GM21529 (cell line): ENCODE results near the gene TAF8.
A peak's percentile ranks its signal among the peaks of the same experiment; 100 is the strongest.

Experiments
- ATAC-seq: cut with Tn5 transposase; IDR thresholded peaks from one replicate; pipeline ENCODE4 v1.9.1; 2021; ENCODE audit not compliant: unreplicated experiment

TAF8 gene

DNA sequence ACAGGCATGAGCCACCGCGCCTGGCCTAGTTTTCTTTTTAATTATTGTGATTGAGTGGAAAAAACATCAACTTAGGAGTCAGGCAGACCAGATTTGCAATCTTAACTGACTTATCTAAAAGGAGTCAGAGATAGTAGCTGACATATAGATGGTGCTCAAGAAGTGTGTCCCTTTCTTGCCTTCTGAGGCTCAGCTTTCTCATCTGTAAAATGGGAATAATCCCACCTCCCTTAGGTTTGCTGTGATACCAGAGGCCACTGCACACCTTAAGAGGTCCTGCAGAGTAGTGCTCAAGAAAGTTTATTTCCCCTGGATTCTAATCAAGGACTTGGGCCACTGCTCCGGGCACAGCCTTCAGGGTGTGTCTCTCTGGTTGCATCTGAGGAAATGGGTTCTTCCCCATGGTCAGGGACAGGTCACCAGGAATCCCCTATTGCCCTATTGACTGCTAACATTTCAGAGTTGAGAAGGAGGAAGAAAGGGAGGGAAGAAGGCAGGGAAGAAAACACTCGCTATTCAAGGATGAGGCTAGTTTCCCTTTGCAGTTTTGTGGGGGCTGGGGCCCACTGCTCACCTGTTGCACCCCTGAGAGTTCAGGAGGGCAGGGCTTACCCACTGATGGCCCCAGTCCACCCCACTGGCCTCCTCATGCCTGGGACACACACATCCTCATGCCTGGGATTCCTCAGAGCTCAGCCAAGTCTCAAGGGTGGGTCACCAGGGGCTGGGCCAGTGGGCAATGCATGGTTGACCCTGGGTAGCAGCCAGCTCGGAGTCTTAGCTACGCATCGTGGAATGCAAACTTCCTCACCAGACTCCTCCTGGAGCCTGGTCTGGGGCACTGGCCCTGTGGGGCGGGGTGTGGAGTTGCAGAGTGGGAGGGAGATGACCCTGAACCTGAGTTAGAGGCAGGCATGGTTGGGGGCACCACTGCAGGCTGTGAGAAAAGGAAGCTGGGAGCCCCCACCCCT, 70.9 kb downstream of the TAF8 start:
- no peak for ATAC-seq

DNA sequence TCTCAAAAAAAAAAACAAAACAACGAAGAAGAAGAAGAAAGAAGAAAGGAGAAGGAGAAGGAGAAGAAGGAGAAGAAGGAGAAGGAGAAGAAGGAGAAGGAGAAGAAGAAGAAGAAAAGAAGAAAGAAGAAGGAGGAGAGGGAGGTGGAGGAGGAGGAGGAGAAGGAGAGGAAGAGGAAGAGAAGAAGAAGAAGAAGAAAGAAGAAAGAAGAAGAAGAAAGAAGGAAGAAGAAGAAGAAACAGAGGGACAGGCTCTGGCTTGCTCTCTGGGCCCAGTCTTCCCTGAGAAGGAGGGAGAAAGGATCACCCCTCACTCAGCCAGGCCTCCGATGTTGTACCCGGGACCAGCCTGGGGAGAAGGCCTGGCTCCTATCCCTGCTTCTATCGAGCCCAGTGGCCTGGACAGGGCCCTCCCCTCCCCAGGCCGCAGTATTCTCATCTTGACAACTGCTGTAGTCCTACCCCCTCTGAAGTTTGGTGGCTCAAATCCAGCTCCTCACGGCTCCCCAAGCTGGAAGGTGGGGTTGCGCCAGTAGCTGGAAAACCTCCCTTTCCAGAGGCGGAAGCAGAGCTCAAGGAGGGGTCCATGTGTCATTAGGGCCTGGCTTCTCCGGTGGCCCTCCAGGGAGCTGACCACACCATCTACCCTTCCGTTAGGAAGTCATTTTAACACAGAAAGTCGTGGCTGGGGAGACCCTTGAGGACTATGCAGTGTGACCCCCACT, 73.2 kb downstream of the TAF8 start:
- ATAC-seq: no peak

DNA sequence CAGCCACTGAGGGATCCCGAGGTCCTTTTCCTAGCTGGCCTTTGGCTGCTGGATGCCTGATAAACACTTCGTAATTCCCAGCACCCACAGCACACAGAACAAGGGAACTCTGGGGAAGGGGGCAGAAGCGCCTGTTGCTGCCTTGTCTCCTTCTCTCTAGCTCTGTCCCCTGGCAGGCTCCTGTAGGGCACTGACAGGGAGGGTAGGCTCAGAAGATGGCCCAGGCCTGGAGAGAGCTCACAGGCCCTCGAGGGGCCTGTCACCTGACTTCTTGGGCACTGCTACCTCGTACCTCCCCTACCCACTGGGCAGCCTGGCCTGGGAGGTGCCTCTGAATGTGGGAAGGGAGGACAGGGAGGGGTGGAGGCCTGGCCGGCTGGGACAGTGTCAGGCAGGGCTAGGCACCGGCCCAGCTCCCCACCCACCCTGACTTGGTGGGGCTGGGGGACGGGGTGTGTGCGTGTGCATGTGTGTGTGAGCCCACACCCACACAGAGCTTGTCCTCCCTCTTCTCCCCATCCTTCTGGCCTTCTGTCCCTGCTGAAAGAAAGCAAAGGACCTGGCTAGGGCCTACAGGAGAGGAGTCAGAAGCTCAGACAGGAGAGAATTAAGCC, 74.0 kb downstream of the TAF8 start:
- ATAC-seq: no peak

DNA sequence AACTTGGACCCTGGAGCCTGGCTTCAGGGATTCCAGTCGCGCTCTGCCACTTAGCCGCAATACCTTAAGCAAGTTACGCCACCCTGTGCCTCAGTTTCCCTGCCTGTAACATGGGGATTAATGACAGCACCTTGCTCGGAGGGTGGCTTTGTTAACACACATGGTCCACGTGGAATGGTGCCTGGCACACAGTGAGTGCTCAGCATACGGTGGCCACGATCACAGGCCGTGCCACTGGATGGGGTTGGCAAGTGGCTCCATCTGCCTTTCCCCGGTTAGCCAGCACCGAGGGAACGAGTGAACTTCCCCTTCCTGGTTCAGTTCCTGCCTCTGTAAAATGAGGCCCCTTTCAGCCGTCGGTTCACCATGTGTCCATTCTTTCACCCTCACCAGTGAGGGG, 74.9 kb downstream of the TAF8 start:
- ATAC-seq: no peak

DNA sequence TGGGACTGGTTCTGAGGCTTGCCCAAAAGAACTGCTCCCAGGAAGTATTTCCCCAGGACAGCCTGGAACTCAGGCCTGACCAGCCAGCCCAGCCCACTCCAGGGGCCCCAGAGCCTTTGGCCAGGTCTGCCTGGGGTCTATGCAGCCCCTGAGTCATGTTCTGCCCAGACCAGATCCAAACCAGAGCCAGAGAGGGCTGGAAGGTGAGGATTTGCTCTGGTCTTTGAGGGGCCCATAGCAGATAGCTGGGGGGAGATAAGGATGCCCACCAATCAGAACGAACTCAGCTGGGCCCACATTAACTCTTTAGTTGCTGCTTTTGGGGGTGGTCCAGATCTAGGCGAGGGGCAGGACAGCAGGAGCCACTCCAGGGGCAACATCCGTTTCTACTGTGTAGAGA, 75.3 kb downstream of the TAF8 start:
- no peak for ATAC-seq

DNA sequence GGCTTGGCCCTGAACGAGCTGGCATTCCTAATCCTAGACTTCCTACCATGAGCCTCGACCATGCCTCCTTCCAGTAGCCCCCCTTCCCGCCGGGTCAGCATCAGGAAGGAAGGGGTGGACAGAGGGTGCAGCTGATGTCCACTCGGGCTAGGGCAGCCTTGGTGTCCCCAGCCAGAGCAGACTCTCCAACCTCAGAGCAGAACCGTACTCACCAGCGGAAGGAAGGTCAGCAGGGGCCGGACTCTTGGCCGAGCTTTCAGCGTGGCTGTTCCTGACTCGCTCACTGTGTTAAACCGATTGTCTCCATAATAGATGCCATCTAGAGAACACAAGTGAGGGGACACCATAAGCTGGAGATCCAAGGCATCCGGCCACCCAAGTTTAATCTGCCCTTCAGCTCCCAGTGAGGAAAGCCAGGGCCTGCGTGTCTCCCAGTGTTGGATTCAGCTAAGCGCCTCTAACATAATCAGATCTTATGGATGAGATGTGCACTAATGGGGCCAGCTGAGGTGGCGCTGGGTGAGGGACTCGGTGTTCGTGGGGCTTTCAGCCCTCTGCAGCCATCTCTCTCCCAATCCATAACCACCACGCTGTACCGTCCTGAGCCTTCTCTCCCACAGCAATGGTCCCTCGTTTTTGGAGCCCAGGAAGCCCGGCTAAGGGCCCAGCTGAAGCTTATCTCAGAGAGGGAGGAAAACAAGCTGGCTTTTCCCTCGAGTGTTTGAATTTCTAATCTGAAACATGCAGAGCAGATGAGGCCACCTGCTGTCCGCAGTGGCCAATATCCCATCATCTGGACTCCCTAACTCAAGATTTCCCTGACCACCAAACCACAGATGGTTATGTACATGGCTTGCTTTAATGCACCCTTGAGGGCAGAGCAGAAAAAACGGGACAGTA, 78.4 kb downstream of the TAF8 start:
- ATAC-seq: no peak

DNA sequence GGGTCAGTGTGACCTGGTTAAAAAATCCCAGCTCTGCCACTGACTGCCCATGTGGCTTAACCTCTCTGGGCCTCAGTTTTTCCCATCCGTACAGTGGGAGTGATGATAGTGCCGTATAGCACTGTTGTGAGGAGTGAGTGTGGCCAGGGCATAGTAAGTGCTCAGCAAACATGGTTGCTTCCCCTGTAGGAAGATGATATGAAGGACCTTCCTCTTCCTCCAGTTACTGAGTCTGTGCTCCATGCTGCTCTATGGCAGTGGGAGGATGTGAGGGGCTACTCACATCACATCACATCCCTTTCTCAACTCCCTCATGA, 79.0 kb downstream of the TAF8 start:
- no peak for ATAC-seq

DNA sequence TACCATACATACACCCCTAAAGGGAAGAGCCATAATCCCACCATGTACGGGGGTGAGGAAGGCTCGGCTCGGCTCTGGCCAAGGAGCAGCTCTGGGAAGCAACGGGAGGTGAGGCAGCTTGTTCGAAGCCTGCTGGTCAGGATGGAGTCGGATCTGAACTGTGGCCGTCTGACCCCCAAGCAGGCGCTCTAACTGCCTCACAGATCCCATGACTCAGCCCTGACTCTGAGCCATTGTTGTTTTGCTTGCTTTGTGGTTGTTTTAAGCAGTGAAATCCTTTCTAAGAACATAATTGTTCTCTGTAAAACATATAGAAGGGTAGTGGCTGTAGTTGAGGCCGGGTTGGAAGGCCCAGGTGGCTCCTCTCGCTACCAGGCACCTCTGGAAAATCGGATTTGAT, 81.2 kb downstream of the TAF8 start:
- ATAC-seq: no peak

DNA sequence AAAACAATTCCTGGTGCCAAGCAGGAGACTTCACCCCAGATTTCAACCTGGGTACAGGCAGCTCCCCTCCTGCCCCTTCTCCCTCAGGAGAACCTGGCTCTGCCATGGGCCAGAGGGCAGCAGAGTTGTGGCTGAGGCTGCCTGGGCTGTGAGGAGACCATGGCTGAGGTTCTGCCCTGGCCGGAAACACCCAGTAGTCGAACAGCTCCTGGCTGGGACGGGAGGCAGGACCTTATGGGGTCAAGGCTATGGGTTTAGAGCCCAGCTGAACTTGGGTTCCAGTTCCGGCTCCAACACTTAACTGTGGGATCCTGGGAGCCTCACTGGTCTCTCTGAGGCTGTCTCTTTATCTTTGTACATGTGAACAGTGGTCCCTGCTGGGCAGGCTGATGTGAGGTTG, 83.6 kb downstream of the TAF8 start:
- ATAC-seq: no peak

DNA sequence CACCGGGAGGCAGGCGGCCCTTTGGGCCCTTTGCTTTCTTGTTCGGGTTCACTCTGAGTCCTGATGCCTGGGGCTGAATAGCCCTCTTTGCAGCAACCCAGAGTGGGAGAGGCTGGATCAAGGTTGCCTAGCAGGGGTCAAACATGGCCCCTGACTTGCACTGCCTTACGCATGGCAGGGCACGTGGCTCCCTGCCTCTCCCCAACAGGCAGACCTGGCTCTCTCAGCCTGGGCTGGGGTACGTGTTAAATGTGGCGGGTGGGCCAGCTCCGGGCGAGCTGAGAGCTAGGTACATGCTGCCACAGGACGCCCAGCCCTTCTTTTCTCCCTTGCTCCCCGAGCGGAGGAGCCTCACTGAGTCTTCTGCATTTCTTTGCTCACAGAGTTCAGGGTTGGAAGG, 84.8 kb downstream of the TAF8 start:
- no peak for ATAC-seq

DNA sequence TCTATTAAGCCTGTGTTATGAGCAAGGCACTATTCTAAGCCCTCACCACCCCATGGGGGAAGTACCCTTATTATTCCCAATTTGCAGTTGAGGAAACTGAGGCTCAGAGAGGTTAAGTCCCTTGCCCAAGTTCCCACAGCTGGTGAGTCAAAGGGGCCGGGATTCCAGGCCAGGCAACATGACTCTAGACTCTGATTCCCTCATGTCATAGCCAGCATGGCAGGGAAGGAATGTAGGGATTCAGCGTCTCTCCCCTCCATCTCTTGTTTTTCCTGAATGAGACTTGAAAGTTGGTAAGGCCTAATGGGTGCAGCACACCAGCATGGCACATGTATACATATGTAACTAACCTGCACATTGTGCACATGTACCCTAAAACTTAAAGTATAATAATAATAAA, 85.4 kb downstream of the TAF8 start:
- no peak for ATAC-seq

DNA sequence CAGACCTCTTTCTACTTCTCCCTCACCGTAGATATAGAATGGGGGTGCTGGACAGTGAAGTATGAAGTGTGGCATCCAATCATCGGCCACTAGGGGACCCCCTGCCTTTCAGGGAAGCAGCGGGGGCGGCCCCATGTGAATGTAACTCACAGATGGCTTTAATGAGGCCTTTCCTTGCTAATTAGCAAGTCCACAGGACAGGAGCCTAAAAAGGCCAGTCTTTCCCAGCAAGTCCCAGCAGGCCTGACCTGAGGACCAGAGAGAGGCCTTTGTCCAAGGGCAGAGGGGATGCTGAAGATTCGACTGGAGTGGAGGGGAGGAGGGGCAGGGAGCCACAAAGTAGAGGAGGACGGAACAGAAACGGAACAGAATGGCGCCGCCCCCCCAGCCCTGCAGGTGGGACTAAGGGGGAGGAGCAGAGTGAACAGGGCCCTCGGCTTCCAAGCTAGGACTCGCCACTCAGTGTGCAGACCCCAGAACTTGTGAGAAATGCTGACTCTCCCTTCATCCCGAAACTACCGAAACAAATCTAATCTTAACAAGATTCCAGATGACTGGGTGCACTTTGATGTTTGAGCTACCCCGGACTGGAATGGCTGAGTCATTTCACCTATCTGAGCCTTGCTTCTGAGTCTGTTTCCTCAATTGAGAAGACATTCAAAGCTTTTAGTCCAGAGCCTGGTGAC, 86.3 kb downstream of the TAF8 start:
- peak; percentile 69 for ATAC-seq
